K562 (cell line): ENCODE measurements around the gene DHX57. TPM values are rescaled to one million over a fixed set of nuclear protein-coding genes. Genes with fewer than 3 reads are reported as not detected.

Source experiments
- CBX2 ChIP-seq: fragments of 200-600 bp; sonication (generic); IDR thresholded peaks from one replicate; pipeline ENCODE4 v1.6.1; 2012; ENCODE audit warnings: mild to moderate bottlenecking, low read length, inconsistent platforms; ENCODE audit not compliant: insufficient read depth, poor library complexity, severe bottlenecking
- CBX3 ChIP-seq, 2 experiments: IDR thresholded peaks; 1 replicate in 1 of 2; 2 replicates in 1 of 2; pipeline ENCODE4 v1.6.1; 2012; ENCODE audit warnings: inconsistent platforms in 2 of 2, low read length in 2 of 2, borderline replicate concordance in 1 of 2, control low read depth in 1 of 2
- CREBBP ChIP-seq: IDR thresholded peaks from one replicate; pipeline ENCODE4 v1.6.1; 2012; ENCODE audit warnings: low read depth, mild to moderate bottlenecking, control low read depth, inconsistent platforms, low read length
- DACH1 ChIP-seq: fragments of 450-650 bp; IDR thresholded peaks from 2 replicates; pipeline ENCODE4 v1.6.1; 2018; ENCODE audit not compliant: partially characterized antibody
- DMBX1 ChIP-seq: fragments of 250-450 bp; sonication (Bioruptor Pico); IDR thresholded peaks from 2 replicates; pipeline ENCODE4 v1.8.0; 2022; ENCODE audit warnings: inconsistent platforms, mild to moderate bottlenecking, moderate library complexity, borderline replicate concordance
- EP400 ChIP-seq: fragments of 450-650 bp; IDR thresholded peaks from 2 replicates; pipeline ENCODE4 v1.6.1; 2017; ENCODE audit warnings: antibody characterized with exemption, mild to moderate bottlenecking, moderate library complexity
- GTF3C2 ChIP-seq: IDR thresholded peaks from 3 replicates; pipeline ENCODE4 v1.6.1; 2011; ENCODE audit warnings: borderline replicate concordance, mild to moderate bottlenecking, moderate library complexity; ENCODE audit not compliant: insufficient read length; ENCODE audit errors: extremely low read depth
- HDAC2 ChIP-seq: fragments of 450-650 bp; IDR thresholded peaks from 2 replicates; pipeline ENCODE4 v1.6.1; 2016; ENCODE audit warnings: mild to moderate bottlenecking
- KLF1 ChIP-seq: fragments of 450-650 bp; IDR thresholded peaks from 2 replicates; pipeline ENCODE4 v1.6.1; 2016; ENCODE audit warnings: missing genetic modification characterization, missing compliant biosample characterization
- KLF10 ChIP-seq: fragments of 250-450 bp; sonication (Bioruptor Pico); IDR thresholded peaks from 2 replicates; pipeline ENCODE4 v1.6.1; 2021; ENCODE audit warnings: matching md5 sums
- NR3C1 ChIP-seq: sonication (generic); formaldehyde crosslinking; IDR thresholded peaks from 2 replicates; pipeline ENCODE4 v1.8.1; 2022; ENCODE audit warnings: missing genetic modification reagents
- PRDM10 ChIP-seq: fragments of 450-650 bp; IDR thresholded peaks from 2 replicates; pipeline ENCODE4 v1.6.1; 2018; ENCODE audit not compliant: partially characterized antibody
- RB1 ChIP-seq: fragments of 450-650 bp; IDR thresholded peaks from 2 replicates; pipeline ENCODE4 v1.6.1; 2017; ENCODE audit warnings: low read depth, mild to moderate bottlenecking
- YBX1 ChIP-seq: fragments of 450-650 bp; IDR thresholded peaks from 2 replicates; pipeline ENCODE4 v1.7.1; 2016; ENCODE audit warnings: mild to moderate bottlenecking
- ZNF280A ChIP-seq: fragments of 450-650 bp; IDR thresholded peaks from 2 replicates; pipeline ENCODE4 v1.6.1; 2018; ENCODE audit warnings: mild to moderate bottlenecking, low read depth; ENCODE audit not compliant: partially characterized antibody
- ZNF740 ChIP-seq, 3 experiments: fragments of 200-800 bp in 1 of 3; sonication (Bioruptor generic) in 1 of 3; sonication (generic) in 1 of 3; formaldehyde crosslinking in 1 of 3; IDR thresholded peaks; 2 replicates each; pipeline versions ENCODE4 v1.6.1 to v1.8.0; 2016 to 2022; ENCODE audit warnings: mild to moderate bottlenecking in 2 of 3, missing compliant biosample characterization in 2 of 3, missing genetic modification characterization in 2 of 3, missing genetic modification reagents in 1 of 3
- ZNF766 ChIP-seq: fragments of 200-800 bp; sonication (Bioruptor generic); conservative IDR thresholded peaks from 2 replicates; pipeline ENCODE4 v1.6.1; 2016; ENCODE audit warnings: missing genetic modification characterization, missing compliant biosample characterization
- polyA plus RNA-seq, 8 experiments: library from polyadenylated mRNA; depleted of rRNA in 4 of 8; stranded (reverse) in 5 of 8; unstranded in 3 of 8; fragments of >200 nt; fragmentation: Nextera tagmentation in 2 of 8; fragmentation: Illumina TruSeq in 1 of 8; extraction: Ambion mirVana in 2 of 8; extraction: Trizol in 1 of 8; gene quantifications; 2 replicates each; pipeline versions ENCODE4 v1.2.1 to v1.2.3, GENCODE V29; 2011 to 2014; ENCODE audit warnings: inconsistent platforms in 1 of 8, missing spikeins in 1 of 8
- total RNA-seq, 7 experiments: library from RNA; depleted of rRNA in 6 of 7; stranded (reverse); fragments of >200 nt in 6 of 7; fragmentation: Illumina TruSeq in 2 of 7; extraction: Trizol in 2 of 7; gene quantifications; 2 replicates each; pipeline versions ENCODE4 v1.2.1 to v1.2.3, GENCODE V29; 2011 to 2021; ENCODE audit warnings: low replicate concordance in 1 of 7

Gene DHX57
- total and polyA plus RNA-seq, 9 of the 15 experiments (the other 6 are each of a cell fraction or from before 2014, with no cell fraction given) = 7.4 to 23.6 (median 17.9) TPM

- TF ChIP-seq EP400 (peak; percentile 70; the same call in 1 of the 2 replicates), PRDM10 (peak; percentile 99), HDAC2 (peak; percentile 77), CREBBP (no peak), ZNF280A (no peak), YBX1 (no peak), DACH1 (peak; percentile 73), KLF10 (CRISPR knock-in tag) (no peak), RB1 (no peak), KLF1 (no peak), ZNF740 (CRISPR knock-in tag; IDR thresholded peaks at IDR 0.05) (no peak; the same call in none of the 2 replicates), ZNF740 (tag; IDR thresholded peaks at IDR 0.05) (no peak; a peak in 1 of 4 replicates), NR3C1 (CRISPR knock-in tag) (no peak), DMBX1 (CRISPR knock-in tag) (no peak; the same call in 1 of the 2 replicates), CBX3 (IDR thresholded peaks at IDR 0.05; ENCODE audit: borderline replicate concordance in 1 of 2, low read length in 2 of 2) (0 out of 3 replicates have a peak, but pooled peaks of 1 of the 2 experiments have one; percentile 14), ZNF766 (peak; percentile 56; the same call in 1 of the 2 replicates), CBX2 (no peak), GTF3C2 (no peak)
Observed at GRCh38 chr2:38875576-38876367, at the start of gene DHX57, which contains the start of gene MORN2 (continued).
